Vagina (tissue), 2 donors: Measurements from ENCODE around the gene NELL1.

Experiments used
- POLR2A ChIP-seq, 2 donors: fragments of 450-650 bp; IDR thresholded peaks; one replicate each; pipeline ENCODE4 v1.6.1; 2017; ENCODE audit warnings: antibody characterized with exemption in 2 of 2, mild to moderate bottlenecking in 2 of 2, moderate library complexity in 2 of 2
- POLR2AphosphoS5 ChIP-seq, 2 donors: sonication (generic); formaldehyde crosslinking; IDR thresholded peaks; one replicate each; pipeline ENCODE4 v1.9.0; 2017; ENCODE audit warnings: antibody characterized with exemption in 2 of 2, mild to moderate bottlenecking in 2 of 2, low read depth in 1 of 2; ENCODE audit not compliant: insufficient read depth in 1 of 2
- TF ChIP-seq, protein P1 (sequence below), 3 experiments: fragments of 450-650 bp in 2 of 3; fragments of 200-600 bp in 1 of 3; sonication (generic) in 1 of 3; IDR thresholded peaks; one replicate each; pipeline ENCODE4 v1.5.1; 2017 to 2019; ENCODE audit warnings: antibody characterized with exemption in 3 of 3, mild to moderate bottlenecking in 2 of 3, moderate library complexity in 2 of 3

DNA sequence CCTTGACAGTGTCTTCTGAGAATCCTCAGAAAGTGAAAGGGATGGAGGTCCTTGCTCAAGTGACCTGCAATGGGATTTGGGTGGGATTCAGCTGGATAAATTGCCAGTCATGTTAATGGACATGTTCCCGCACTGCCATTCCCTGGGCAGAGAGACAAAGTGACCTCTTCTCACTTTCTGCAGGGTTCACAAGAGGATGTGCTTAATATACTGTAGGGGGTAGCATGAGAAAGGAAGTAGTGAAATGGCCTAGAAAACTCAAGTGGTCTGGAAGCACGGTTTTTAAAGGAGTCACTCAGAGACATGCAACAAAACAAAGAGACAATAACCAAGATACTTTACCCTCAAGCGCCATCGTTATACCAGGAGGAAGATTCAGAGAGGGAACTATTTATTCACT, 70.2 kb downstream of the NELL1 start:
- TF ChIP-seq, protein P1, sequence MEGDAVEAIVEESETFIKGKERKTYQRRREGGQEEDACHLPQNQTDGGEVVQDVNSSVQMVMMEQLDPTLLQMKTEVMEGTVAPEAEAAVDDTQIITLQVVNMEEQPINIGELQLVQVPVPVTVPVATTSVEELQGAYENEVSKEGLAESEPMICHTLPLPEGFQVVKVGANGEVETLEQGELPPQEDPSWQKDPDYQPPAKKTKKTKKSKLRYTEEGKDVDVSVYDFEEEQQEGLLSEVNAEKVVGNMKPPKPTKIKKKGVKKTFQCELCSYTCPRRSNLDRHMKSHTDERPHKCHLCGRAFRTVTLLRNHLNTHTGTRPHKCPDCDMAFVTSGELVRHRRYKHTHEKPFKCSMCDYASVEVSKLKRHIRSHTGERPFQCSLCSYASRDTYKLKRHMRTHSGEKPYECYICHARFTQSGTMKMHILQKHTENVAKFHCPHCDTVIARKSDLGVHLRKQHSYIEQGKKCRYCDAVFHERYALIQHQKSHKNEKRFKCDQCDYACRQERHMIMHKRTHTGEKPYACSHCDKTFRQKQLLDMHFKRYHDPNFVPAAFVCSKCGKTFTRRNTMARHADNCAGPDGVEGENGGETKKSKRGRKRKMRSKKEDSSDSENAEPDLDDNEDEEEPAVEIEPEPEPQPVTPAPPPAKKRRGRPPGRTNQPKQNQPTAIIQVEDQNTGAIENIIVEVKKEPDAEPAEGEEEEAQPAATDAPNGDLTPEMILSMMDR (IDR thresholded peaks at IDR 0.05) = no peak
- TF ChIP-seq POLR2AphosphoS5 (IDR thresholded peaks at IDR 0.05; ENCODE audit: insufficient read depth in 1 of 2, low read depth in 1 of 2) (no peak), POLR2A (IDR thresholded peaks at IDR 0.05) (no peak)
